H1 (cell line): Measurements from ENCODE around the gene ADCY1. TPM values are rescaled to one million over a fixed set of nuclear protein-coding genes. Genes with fewer than 3 reads are reported as not detected.

ENCODE experiments used
- CTCF ChIA-PET: fragments of 300-600 bp; sonication (Branson Sonifier 250); formaldehyde crosslinking; loops from one replicate; lab custom pipeline; 2021; ENCODE audit not compliant: partially characterized antibody; lab: Charles Lee
- POLR2A ChIA-PET: fragments of 300-600 bp; sonication (Branson Sonifier 250); formaldehyde crosslinking; loops from one replicate; lab custom pipeline; 2021; ENCODE audit warnings: inconsistent platforms; ENCODE audit not compliant: partially characterized antibody; lab: Charles Lee
- DNase-seq, 2 experiments: peaks; one replicate each; pipeline versions ENCODE4 v3.0.0 to v3.0.0-alpha.2; 2010 to 2022; ENCODE audit warnings: low spot score in 2 of 2, low read depth in 1 of 2, mixed read lengths in 1 of 2
- FAIRE-seq: peaks from 2 replicates; lab custom pipeline; 2011; peaks lifted over from hg19 to GRCh38; lab: Jason Lieb, UNC
- H2AFZ ChIP-seq: 2 replicates; pipeline ENCODE4 v1.8.1; 2012; ENCODE audit warnings: low read length, inconsistent platforms
- H2AK5ac ChIP-seq: 2 replicates; pipeline ENCODE4 v1.6.1; 2013; ENCODE audit warnings: low read depth, low read length
- H2BK120ac ChIP-seq: replicated peaks from 2 replicates; pipeline ENCODE3; 2013; ENCODE audit warnings: low read depth, low read length, inconsistent platforms
- H2BK12ac ChIP-seq: 2 replicates; pipeline ENCODE4 v1.6.1; 2013; ENCODE audit warnings: low read depth, low read length
- H2BK15ac ChIP-seq: 2 replicates; pipeline ENCODE4 v1.6.1; 2013; ENCODE audit warnings: low read length
- H2BK20ac ChIP-seq: 2 replicates; pipeline ENCODE4 v1.6.1; 2013; ENCODE audit warnings: low read length
- H2BK5ac ChIP-seq: 2 replicates; pipeline ENCODE4 v1.6.1; 2013; ENCODE audit warnings: low read depth, low read length
- H3K14ac ChIP-seq: 2 replicates; pipeline ENCODE4 v1.6.1; 2013; ENCODE audit warnings: inconsistent platforms; ENCODE audit not compliant: insufficient read length
- H3K18ac ChIP-seq: 2 replicates; pipeline ENCODE4 v1.6.1; 2013; ENCODE audit warnings: low read length; ENCODE audit errors: extremely low read depth
- H3K23ac ChIP-seq: 2 replicates; pipeline ENCODE4 v1.6.1; 2013; ENCODE audit warnings: inconsistent platforms; ENCODE audit not compliant: insufficient read length
- H3K23me2 ChIP-seq: 2 replicates; pipeline ENCODE4 v1.6.1; 2013; ENCODE audit warnings: low read depth, low read length
- H3K27ac ChIP-seq: 2 replicates; pipeline ENCODE4 v1.6.1; 2011; ENCODE audit warnings: low read depth, low read length, inconsistent platforms
- H3K27me3 ChIP-seq, 4 experiments: replicated peaks in 1 of 4; 1 replicate in 1 of 4; 2 replicates in 3 of 4; pipeline versions ENCODE4 v1.6.1 to v1.8.1; 2011 to 2013; ENCODE audit warnings: low read length in 3 of 4, mild to moderate bottlenecking in 3 of 4, inconsistent platforms in 2 of 4, mixed read lengths in 2 of 4, moderate library complexity in 1 of 4; ENCODE audit not compliant: control insufficient read depth in 3 of 4, insufficient read depth in 3 of 4; ENCODE audit errors: extremely low read depth in 1 of 4
- H3K36me3 ChIP-seq, 4 experiments: 2 replicates each; pipeline versions ENCODE4 v1.6.1 to v1.8.1; 2011 to 2013; ENCODE audit warnings: mild to moderate bottlenecking in 4 of 4, low read length in 3 of 4, moderate library complexity in 2 of 4, control low read depth in 1 of 4, inconsistent platforms in 1 of 4; ENCODE audit not compliant: insufficient read depth in 4 of 4, control insufficient read depth in 2 of 4
- H3K4ac ChIP-seq: replicated peaks from 2 replicates; pipeline ENCODE3; 2013; ENCODE audit warnings: low read length, low read depth, mixed read lengths, inconsistent platforms; ENCODE audit not compliant: insufficient read length
- H3K4me1 ChIP-seq, 4 experiments: replicated peaks in 1 of 4; 1 replicate in 1 of 4; 2 replicates in 3 of 4; pipeline versions ENCODE4 v1.6.1 to v1.8.1; 2011 to 2013; ENCODE audit warnings: low read length in 3 of 4, inconsistent platforms in 2 of 4, mixed read lengths in 1 of 4; ENCODE audit not compliant: insufficient read depth in 4 of 4, control insufficient read depth in 3 of 4
- H3K4me2 ChIP-seq, 2 experiments: 2 replicates each; pipeline versions ENCODE4 v1.6.1 to v1.8.1; 2011 to 2013; ENCODE audit warnings: low read depth in 2 of 2, low read length in 2 of 2, control low read depth in 1 of 2, inconsistent platforms in 1 of 2, mild to moderate bottlenecking in 1 of 2; ENCODE audit not compliant: insufficient read depth in 1 of 2
- H3K4me3 ChIP-seq, 4 experiments: fragments of 200-600, 300-600 bp in 1 of 4; sonication (generic), shearing (Covaris generic), sonication (Bioruptor Twin) in 1 of 4; 2 replicates each; pipeline versions ENCODE4 v1.5.1 to v1.8.1; 2011 to 2016; ENCODE audit warnings: low read length in 4 of 4, low read depth in 3 of 4, control low read depth in 2 of 4, inconsistent platforms in 2 of 4, mild to moderate bottlenecking in 2 of 4, mixed read lengths in 1 of 4, moderate library complexity in 1 of 4; ENCODE audit not compliant: insufficient read depth in 2 of 4; ENCODE audit errors: extremely low read depth in 1 of 4
- H3K56ac ChIP-seq: replicated peaks from 2 replicates; pipeline ENCODE3; 2013; ENCODE audit warnings: low read depth, mild to moderate bottlenecking, mixed read lengths, low read length, inconsistent platforms; ENCODE audit not compliant: insufficient read length
- H3K79me1 ChIP-seq: 2 replicates; pipeline ENCODE4 v1.6.1; 2013; ENCODE audit warnings: low read depth, low read length, control low read depth
- H3K79me2 ChIP-seq, 2 experiments: 2 replicates each; pipeline versions ENCODE4 v1.6.1 to v1.8.1; 2012 to 2013; ENCODE audit warnings: low read length in 2 of 2, mild to moderate bottlenecking in 2 of 2, inconsistent platforms in 1 of 2; ENCODE audit not compliant: insufficient read depth in 2 of 2, control insufficient read depth in 1 of 2
- H3K9ac ChIP-seq, 4 experiments: replicated peaks in 1 of 4; 1 replicate in 1 of 4; 2 replicates in 3 of 4; pipeline versions ENCODE4 v1.6.1 to v1.8.1; 2011 to 2013; ENCODE audit warnings: low read depth in 3 of 4, low read length in 3 of 4, control low read depth in 2 of 4, mild to moderate bottlenecking in 2 of 4, moderate library complexity in 2 of 4, inconsistent platforms in 1 of 4; ENCODE audit errors: extremely low read depth in 1 of 4
- H3K9me3 ChIP-seq, 2 experiments: 2 replicates each; pipeline versions ENCODE4 v1.6.1 to v1.8.1; 2012 to 2013; ENCODE audit warnings: mild to moderate bottlenecking in 2 of 2, moderate library complexity in 2 of 2, control low read depth in 1 of 2, inconsistent platforms in 1 of 2, low read depth in 1 of 2, low read length in 1 of 2, mixed read lengths in 1 of 2; ENCODE audit not compliant: insufficient read depth in 2 of 2
- H4K20me1 ChIP-seq, 2 experiments: replicated peaks in 1 of 2; 2 replicates each; pipeline versions ENCODE3 to v1.8.1; 2011 to 2013; ENCODE audit warnings: inconsistent platforms in 2 of 2, low read length in 2 of 2, mild to moderate bottlenecking in 1 of 2; ENCODE audit not compliant: insufficient read depth in 2 of 2, control insufficient read depth in 1 of 2
- H4K5ac ChIP-seq: 2 replicates; pipeline ENCODE4 v1.6.1; 2013; ENCODE audit warnings: low read length, low read depth, mixed read lengths, inconsistent platforms; ENCODE audit not compliant: insufficient read length
- H4K8ac ChIP-seq: 2 replicates; pipeline ENCODE4 v1.8.0; 2013; ENCODE audit warnings: mild to moderate bottlenecking, moderate library complexity, low read length, inconsistent platforms; ENCODE audit not compliant: insufficient read depth; ENCODE audit errors: extremely low read depth
- H4K91ac ChIP-seq: replicated peaks from 2 replicates; pipeline ENCODE3; 2013; ENCODE audit warnings: low read length, mixed read lengths, inconsistent platforms; ENCODE audit not compliant: insufficient read length
- ATF3 ChIP-seq: IDR thresholded peaks from 2 replicates; pipeline ENCODE4 v1.6.1; 2011; ENCODE audit warnings: low read depth, mild to moderate bottlenecking, low read length; ENCODE audit not compliant: insufficient read depth
- SAP30 ChIP-seq: fragments of 300-600 bp; sonication (generic); IDR thresholded peaks from 2 replicates; pipeline ENCODE4 v1.7.1; 2012; ENCODE audit warnings: low read length, moderate library complexity, mild to moderate bottlenecking, inconsistent platforms; ENCODE audit not compliant: insufficient read depth, insufficient replicate concordance
- SP1 ChIP-seq: IDR thresholded peaks from 2 replicates; pipeline ENCODE4 v1.6.1; 2011; ENCODE audit warnings: low read depth, low read length
- TCF12 ChIP-seq: IDR thresholded peaks from 2 replicates; pipeline ENCODE4 v1.6.1; 2011; ENCODE audit warnings: low read depth, mild to moderate bottlenecking, low read length
- WGBS, 2 experiments: shearing (Covaris generic) in 1 of 2; methylation state at CpG; one replicate each; pipeline versions ENCODE4 v1.1.6 to v1.1.7; 2013 to 2015; ENCODE audit warnings: low lambda C conversion rate in 2 of 2, mixed read lengths in 2 of 2, inconsistent platforms in 1 of 2, low coverage in 1 of 2, missing lambda C conversion rate in 1 of 2; ENCODE audit not compliant: insufficient replicate concordance in 2 of 2, insufficient coverage in 1 of 2, insufficient read length in 1 of 2; ENCODE audit errors: extremely low coverage in 1 of 2, missing lambda C conversion rate in 1 of 2; 5-methylcytosine and 5-hydroxymethylcytosine counted together
- polyA plus RNA-seq, 7 experiments: library from polyadenylated mRNA; depleted of rRNA in 3 of 7; stranded (reverse) in 5 of 7; unstranded in 2 of 7; fragments of >200 nt in 5 of 7; fragments of 200-250 nt in 2 of 7; gene quantifications; 1 replicate in 5 of 7; 2 replicates in 1 of 7; 4 replicates in 1 of 7; pipeline versions ENCODE4 v1.2.1 to v1.2.3, GENCODE V29; 2011 to 2013; ENCODE audit warnings: missing spikeins in 2 of 7, mixed read lengths in 2 of 7
- total RNA-seq: library from RNA; stranded (reverse); fragmentation: NEBNext Ultra II Directional; extraction: Animal tissue kit (Norgen Biotek cat#: 25700); gene quantifications from 2 replicates; pipeline ENCODE4 v1.2.1, GENCODE V29; 2021

Gene ADCY1
- total and polyA plus RNA-seq, 2 of the 8 experiments (the other 6 are each of a cell fraction or from before 2014, with no cell fraction given): 7.9 to 26.9 TPM

- H3K4me3 ChIP-seq: 0 out of 8 replicates have a peak overlapping the region, but pooled peaks of 1 of the 4 experiments have one; percentile 9
- POLR2A ChIA-PET: interaction anchor here (0.7 to 1.3 kb wide), 3 partner anchors 10 to 19 kb away, joined by 3 to 5 read pairs (median 4); no protein-coding TSS in a partner anchor
Measured at GRCh38 chr7:45582868-45583277, 8.7 kb downstream of the ADCY1 start.

More at GRCh38 chr7:45582868-45583277, 8.7 kb downstream of the ADCY1 start:
- no peak overlapping the region for H4K5ac ChIP-seq
- peak overlapping the region; percentile 65; the same call in 1 of the 2 replicates for H2AK5ac ChIP-seq
- CTCF ChIA-PET: interaction anchor here (0.6 to 1.7 kb wide), 7 partner anchors 15 to 183 kb away, joined by 3 to 7 read pairs (median 4); no protein-coding TSS in a partner anchor
- no peak for DNase-seq
- peak overlapping the region; percentile 74 for H2BK5ac ChIP-seq
- peaks cover 2 to 12% of the 10 kb centered on the region in 2 experiments for H4K20me1 ChIP-seq
- peaks cover 0 to 38% of the 10 kb centered on the region in 2 experiments; a peak in 2 of 4 replicates for H3K79me2 ChIP-seq
- H3K14ac ChIP-seq: no peak overlapping the region
- H3K23me2 ChIP-seq: peaks cover 3% of the 10 kb centered on the region; the same call in 1 of the 2 replicates
- H3K27ac ChIP-seq: no peak overlapping the region
- no peaks in the 10 kb centered on the region for H3K27me3 ChIP-seq
- no peak for FAIRE-seq
- TF ChIP-seq ATF3: no peak
- no peak for TF ChIP-seq TCF12
- TF ChIP-seq SAP30: no peak
- peak; percentile 98 for TF ChIP-seq SP1
- TF ChIP-seq, all 59 proteins: peak for 1
- no peak overlapping the region for H3K56ac ChIP-seq
- H3K4ac ChIP-seq: peak overlapping the region; percentile 96
- H2BK120ac ChIP-seq: peak overlapping the region; percentile 81
- peak overlapping the region; percentile 96 for H3K18ac ChIP-seq
- H3K4me1 ChIP-seq: peaks cover 13 to 42% (median 29%) of the 10 kb centered on the region in 4 experiments
- no peaks in the 10 kb centered on the region for H3K36me3 ChIP-seq
- no peak overlapping the region for H4K8ac ChIP-seq
- H3K9me3 ChIP-seq: no peaks in the 10 kb centered on the region
- peak overlapping the region; percentile 85; the same call in 1 of the 2 replicates for H2BK15ac ChIP-seq
- peaks cover 11% of the 10 kb centered on the region for H3K79me1 ChIP-seq
- H2BK12ac ChIP-seq: peak overlapping the region; percentile 95; the same call in 1 of the 2 replicates
- no peak overlapping the region for H2AFZ ChIP-seq
- peak overlapping the region; percentile 46 to 56 for H3K4me2 ChIP-seq
- H3K23ac ChIP-seq: no peak overlapping the region
- peak overlapping the region; percentile 63 for H2BK20ac ChIP-seq
- H4K91ac ChIP-seq: peak overlapping the region; percentile 78
- WGBS, 2 experiments: 83% methylated on average over 9 of the region's 9 CpGs; no CpG with 5 or more reads in 1 of the 2 experiments
- H3K9ac ChIP-seq: no peak overlapping the region
